Right lobe of liver (tissue), 6 donors: ENCODE data around the gene SRRM5. TPM values are rescaled to one million over a fixed set of nuclear protein-coding genes. Genes with fewer than 3 reads are reported as not detected.

Source experiments
- ATAC-seq, 4 donors: fragments of 200-7000 bp; cut with Tn5 transposase; one replicate each; pipeline ENCODE4 v1.9.1; 2020; ENCODE audit warnings: mild to moderate bottlenecking in 4 of 4, moderate library complexity in 4 of 4
- DNase-seq, 3 donors: peaks; one replicate each; pipeline ENCODE4 v3.0.0-alpha.2; 2020
- H3K27ac ChIP-seq, 3 donors: fragments of 200-600 bp; one replicate each; pipeline ENCODE4 v1.8.0; 2022
- H3K27me3 ChIP-seq, 2 donors: fragments of 200-600 bp; one replicate each; pipeline ENCODE4 v1.8.0; 2022
- H3K36me3 ChIP-seq, 4 donors: fragments of 200-600 bp; sonication (generic) in 1 of 4; one replicate each; pipeline versions ENCODE4 v1.5.1 to v1.8.0; 2017 to 2022; ENCODE audit warnings: control low read depth in 1 of 4
- H3K4me1 ChIP-seq, 4 donors: fragments of 200-600 bp; sonication (generic) in 1 of 4; one replicate each; pipeline versions ENCODE4 v1.5.1 to v1.8.0; 2017 to 2022; ENCODE audit warnings: control low read depth in 1 of 4
- H3K4me3 ChIP-seq, 3 donors: fragments of 200-600 bp; one replicate each; pipeline ENCODE4 v1.8.0; 2022
- H3K9me3 ChIP-seq, 4 donors: fragments of 200-600 bp; sonication (generic) in 1 of 4; one replicate each; pipeline versions ENCODE4 v1.5.1 to v1.8.0; 2017 to 2022; ENCODE audit warnings: control low read depth in 1 of 4
- CTCF ChIP-seq, 4 donors: fragments of 200-600 bp in 3 of 4; fragments of 450-650 bp in 1 of 4; IDR thresholded peaks; one replicate each; pipeline versions ENCODE4 v1.5.1 to v1.8.0; 2016 to 2022; ENCODE audit warnings: antibody characterized with exemption in 4 of 4, mild to moderate bottlenecking in 2 of 4
- POLR2A ChIP-seq: fragments of 450-650 bp; IDR thresholded peaks from one replicate; pipeline ENCODE4 v1.6.1; 2017; ENCODE audit warnings: antibody characterized with exemption, mild to moderate bottlenecking
- WGBS: methylation state at CpG from one replicate; pipeline ENCODE4 v1.1.6; 2018; ENCODE audit warnings: low coverage, low lambda C conversion rate; ENCODE audit not compliant: insufficient coverage; ENCODE audit errors: missing lambda C conversion rate; 5-methylcytosine and 5-hydroxymethylcytosine counted together
- intact Hi-C, 2 donors: fragments of 100-400 bp; cut with DNase I; formaldehyde crosslinking; loops; one replicate each; pipeline versions ENCODE4 v1.11.2 to v1.14.1; 2022
- total RNA-seq, 6 experiments: library from RNA; depleted of rRNA in 2 of 6; stranded (reverse); fragments of >200 nt in 2 of 6; fragmentation: NEBNext Ultra II Directional in 3 of 6; extraction: Animal tissue kit (Norgen Biotek cat#: 25700) in 3 of 6; gene quantifications; one replicate each; pipeline versions ENCODE4 v1.1.0 to v1.2.4, GENCODE V29; 2016 to 2023
- donor health status: DM: no; HTN: yes; CAD: no.
- donor health status: DM: no; HTN: no; CAD: no.
- donor health status: DM: no; HTN: no; CAD: no.
- donor health status: DM: no; HTN: yes; CAD: no.
- donor health status: DM: no; HTN: yes; CAD: no.

SRRM5 gene
- total RNA-seq, 6 experiments from 2014 or later, result 0.09 to 0.37 (median 0.18) TPM; not detected in 1

GRCh38 chr19:43589277-43589676 is 22.6 kb upstream of the SRRM5 start:
- Histone ChIP-seq H3K9me3 (no peaks in the 10 kb centered on the region), H3K36me3 (peaks cover 0 to 11% (median 2%) of the 10 kb centered on the region in 4 donors), H3K4me3 (no peak overlapping the region), H3K4me1 (peaks cover 0 to 12% (median 5%) of the 10 kb centered on the region in 4 donors), H3K27ac (no peak overlapping the region), H3K27me3 (no peaks in the 10 kb centered on the region)
- intact Hi-C loops, result no loop called here
- DNase-seq, result no peak
- WGBS, result 81% methylated on average over 5 of the region's 5 CpGs
- ATAC-seq, result no peak
- TF ChIP-seq CTCF (IDR thresholded peaks at IDR 0.05) (no peak), POLR2A (no peak)

GRCh38 chr19:43589678-43590077 is 22.2 kb upstream of the SRRM5 start:
- intact Hi-C loops, result no loop called here
- no peak overlapping the region for H3K27ac ChIP-seq
- peaks cover 0 to 12% (median 5%) of the 10 kb centered on the region in 4 donors for H3K4me1 ChIP-seq
- H3K9me3 ChIP-seq, result no peaks in the 10 kb centered on the region
- H3K36me3 ChIP-seq, result peaks cover 0 to 11% (median 2%) of the 10 kb centered on the region in 4 donors
- WGBS, result 58% methylated on average over 3 of the region's 6 CpGs
- no peak overlapping the region for H3K4me3 ChIP-seq
- H3K27me3 ChIP-seq, result no peaks in the 10 kb centered on the region
- TF ChIP-seq CTCF (IDR thresholded peaks at IDR 0.05) (no peak), POLR2A (no peak)
- DNase-seq, result no peak
- no peak for ATAC-seq

DNA sequence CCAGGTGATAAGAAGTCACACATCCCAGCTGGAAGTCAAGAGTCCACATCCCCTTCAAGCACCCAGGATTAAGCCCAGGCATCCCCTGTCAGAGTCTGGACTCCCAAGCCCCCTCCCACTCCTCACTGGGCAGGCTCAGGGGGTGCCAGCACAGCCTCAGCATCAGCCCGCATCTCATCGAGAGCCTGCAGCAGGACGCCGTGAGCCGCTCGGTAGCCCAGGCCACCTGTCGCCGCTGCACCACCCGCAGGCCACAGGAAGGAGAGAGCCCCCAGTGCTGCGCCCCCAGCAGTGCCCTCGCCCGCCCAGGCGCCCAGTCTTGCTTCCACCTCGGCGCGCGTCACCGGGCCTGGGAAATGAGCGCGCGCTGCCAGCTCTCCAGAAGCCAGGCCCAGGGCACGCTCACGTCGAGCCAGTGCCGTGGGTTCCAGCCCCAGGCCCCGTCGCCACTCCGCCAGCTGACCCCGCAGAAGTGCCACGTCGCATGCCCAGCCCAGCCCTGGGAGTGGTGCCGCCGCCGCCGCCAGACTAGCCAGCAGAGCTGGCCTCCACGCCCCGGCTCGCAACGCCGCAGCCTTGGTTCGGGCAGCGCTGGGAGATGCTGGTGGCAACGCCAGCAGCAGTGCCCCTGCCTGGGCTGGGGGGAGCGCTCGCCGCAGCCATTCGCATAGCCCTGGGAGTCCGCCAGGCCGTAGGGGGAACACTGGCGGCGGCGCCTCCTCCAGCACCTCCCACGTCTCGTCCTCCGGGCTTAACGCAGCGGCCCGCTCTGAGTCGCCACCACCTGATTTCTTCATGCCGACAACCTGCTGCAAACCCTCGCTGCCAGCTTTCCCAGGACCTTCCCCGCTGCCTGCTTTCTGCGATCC is 19.8 kb upstream of the SRRM5 start:
- H3K36me3 ChIP-seq, result peaks cover 0 to 11% (median 2%) of the 10 kb centered on the region in 4 donors
- ATAC-seq (no peak), DNase-seq (no peak)
- H3K4me1 ChIP-seq, result peaks cover 0 to 19% (median 8%) of the 10 kb centered on the region in 4 donors
- no peak overlapping the region for H3K27ac ChIP-seq
- no peaks in the 10 kb centered on the region for H3K9me3 ChIP-seq
- no peak overlapping the region for H3K4me3 ChIP-seq
- no peaks in the 10 kb centered on the region for H3K27me3 ChIP-seq
- intact Hi-C loops, result no loop called here
- WGBS, result 100% methylated on average over 2 of the region's 63 CpGs
- no peak for TF ChIP-seq POLR2A
- TF ChIP-seq CTCF (IDR thresholded peaks at IDR 0.05), result no peak

- WGBS, result 96% methylated on average over 9 of the region's 37 CpGs
- TF ChIP-seq CTCF (IDR thresholded peaks at IDR 0.05) (no peak), POLR2A (no peak)
- H3K27ac ChIP-seq, result no peak overlapping the region
These were observed 19.0 kb upstream of the SRRM5 start for GRCh38 chr19:43592800-43593350.

More at GRCh38 chr19:43592800-43593350, 19.0 kb upstream of the SRRM5 start:
- DNase-seq (no peak), ATAC-seq (no peak)
- no peaks in the 10 kb centered on the region for H3K27me3 ChIP-seq
- no peaks in the 10 kb centered on the region for H3K9me3 ChIP-seq
- H3K36me3 ChIP-seq, result peaks cover 0 to 11% (median 2%) of the 10 kb centered on the region in 4 donors
- no peak overlapping the region for H3K4me3 ChIP-seq
- H3K4me1 ChIP-seq, result peaks cover 0 to 26% (median 10%) of the 10 kb centered on the region in 4 donors
- intact Hi-C loops, result no loop called here
